K562 (cell line): ENCODE results near the gene TADA1. TPM values are rescaled to one million over a fixed set of nuclear protein-coding genes. Genes with fewer than 3 reads are reported as not detected.
A peak's percentile ranks its signal among the peaks of the same experiment; 100 is the strongest.

Experiments used
- ATF1 ChIP-seq, 2 experiments: fragments of 450-650 bp in 1 of 2; IDR thresholded peaks; 2 replicates each; pipeline ENCODE4 v1.6.1; 2016; ENCODE audit warnings: missing compliant biosample characterization in 1 of 2, missing genetic modification characterization in 1 of 2
- BCLAF1 ChIP-seq, 2 experiments: fragments of 450-650 bp in 1 of 2; IDR thresholded peaks; 2 replicates each; pipeline ENCODE4 v1.6.1; 2011 to 2017; ENCODE audit warnings: low read depth in 2 of 2, antibody characterized with exemption in 1 of 2, borderline replicate concordance in 1 of 2, low read length in 1 of 2, mild to moderate bottlenecking in 1 of 2, mixed read lengths in 1 of 2; ENCODE audit not compliant: control insufficient read depth in 1 of 2
- CREB1 ChIP-seq, 2 experiments: sonication (generic) in 1 of 2; formaldehyde crosslinking in 1 of 2; IDR thresholded peaks; 2 replicates each; pipeline versions ENCODE4 v1.6.1 to v1.8.0; 2012 to 2022; ENCODE audit warnings: inconsistent platforms in 1 of 2, mild to moderate bottlenecking in 1 of 2, missing genetic modification reagents in 1 of 2, moderate library complexity in 1 of 2
- E2F1 ChIP-seq: sonication (generic); formaldehyde crosslinking; IDR thresholded peaks from 2 replicates; pipeline ENCODE4 v1.8.1; 2023; ENCODE audit warnings: mild to moderate bottlenecking, missing genetic modification reagents, moderate library complexity
- GTF2E2 ChIP-seq: fragments of 200-800 bp; sonication (Bioruptor generic); IDR thresholded peaks from 2 replicates; pipeline ENCODE4 v1.6.1; 2016; ENCODE audit warnings: missing genetic modification characterization, missing compliant biosample characterization
- HDAC2 ChIP-seq: fragments of 450-650 bp; IDR thresholded peaks from 2 replicates; pipeline ENCODE4 v1.6.1; 2016; ENCODE audit warnings: mild to moderate bottlenecking
- HLTF ChIP-seq: fragments of 450-650 bp; IDR thresholded peaks from 2 replicates; pipeline ENCODE4 v1.6.1; 2016
- KDM5B ChIP-seq: fragments of 200-600 bp; sonication (generic); IDR thresholded peaks from 2 replicates; pipeline ENCODE4 v1.6.1; 2012; ENCODE audit warnings: low read depth, mild to moderate bottlenecking, moderate library complexity, low read length, control low read depth, inconsistent platforms; ENCODE audit not compliant: insufficient replicate concordance
- NFIC ChIP-seq: fragments of 450-650 bp; IDR thresholded peaks from 2 replicates; pipeline ENCODE4 v1.6.1; 2017; ENCODE audit warnings: mild to moderate bottlenecking, inconsistent platforms
- POLR3A ChIP-seq: IDR thresholded peaks from 2 replicates; pipeline ENCODE4 v1.6.1; 2011; ENCODE audit warnings: borderline replicate concordance, mild to moderate bottlenecking, moderate library complexity; ENCODE audit not compliant: insufficient read length, insufficient read depth; ENCODE audit errors: extremely low read depth
- PRDM10 ChIP-seq: fragments of 450-650 bp; IDR thresholded peaks from 2 replicates; pipeline ENCODE4 v1.6.1; 2018; ENCODE audit not compliant: partially characterized antibody
- SAFB ChIP-seq: fragments of 200-400 bp; formaldehyde crosslinking; IDR thresholded peaks from 2 replicates; pipeline ENCODE4 v1.6.1; 2017; ENCODE audit warnings: low read depth, low read length, borderline replicate concordance
- SIN3B ChIP-seq: fragments of 450-650 bp; IDR thresholded peaks from 2 replicates; pipeline ENCODE4 v1.6.1; 2017; ENCODE audit warnings: low read depth, mild to moderate bottlenecking, moderate library complexity
- ZNF586 ChIP-seq: fragments of 450-650 bp; formaldehyde crosslinking; conservative IDR thresholded peaks from 2 replicates; pipeline ENCODE4 v1.4.0; 2020; ENCODE audit warnings: mild to moderate bottlenecking, moderate library complexity
- ZNF740 ChIP-seq, 3 experiments: fragments of 200-800 bp in 1 of 3; sonication (Bioruptor generic) in 1 of 3; sonication (generic) in 1 of 3; formaldehyde crosslinking in 1 of 3; IDR thresholded peaks; 2 replicates each; pipeline versions ENCODE4 v1.6.1 to v1.8.0; 2016 to 2022; ENCODE audit warnings: mild to moderate bottlenecking in 2 of 3, missing compliant biosample characterization in 2 of 3, missing genetic modification characterization in 2 of 3, missing genetic modification reagents in 1 of 3
- polyA plus RNA-seq, 8 experiments: library from polyadenylated mRNA; depleted of rRNA in 4 of 8; stranded (reverse) in 5 of 8; unstranded in 3 of 8; fragments of >200 nt; fragmentation: Nextera tagmentation in 2 of 8; fragmentation: Illumina TruSeq in 1 of 8; extraction: Ambion mirVana in 2 of 8; extraction: Trizol in 1 of 8; gene quantifications; 2 replicates each; pipeline versions ENCODE4 v1.2.1 to v1.2.3, GENCODE V29; 2011 to 2014; ENCODE audit warnings: inconsistent platforms in 1 of 8, missing spikeins in 1 of 8
- total RNA-seq, 7 experiments: library from RNA; depleted of rRNA in 6 of 7; stranded (reverse); fragments of >200 nt in 6 of 7; fragmentation: Illumina TruSeq in 2 of 7; extraction: Trizol in 2 of 7; gene quantifications; 2 replicates each; pipeline versions ENCODE4 v1.2.1 to v1.2.3, GENCODE V29; 2011 to 2021; ENCODE audit warnings: low replicate concordance in 1 of 7

The TADA1 gene
- total and polyA plus RNA-seq, 9 of the 15 experiments (the other 6 are each of a cell fraction or from before 2014, with no cell fraction given) = 15.9 to 76.5 (median 28.7) TPM

GRCh38 chr1:166838766-166839599, 37.1 kb downstream of the TADA1 start, which contains the start of gene POGK (continued):
- no peak for TF ChIP-seq PRDM10
- TF ChIP-seq ATF1 (CRISPR knock-in tag; IDR thresholded peaks at IDR 0.05) = no peak
- peak; percentile 87 for TF ChIP-seq ATF1 (tag; IDR thresholded peaks at IDR 0.05)
- TF ChIP-seq BCLAF1 (IDR thresholded peaks at IDR 0.05; ENCODE audit: borderline replicate concordance in 1 of 2, control insufficient read depth in 1 of 2, low read depth in 2 of 2, low read length in 1 of 2) = peak in 1 of 2 experiments; percentile 35; a peak in 1 of 4 replicates
- TF ChIP-seq HLTF = peak; percentile 30; the same call in 1 of the 2 replicates
- TF ChIP-seq ZNF740 (CRISPR knock-in tag; IDR thresholded peaks at IDR 0.05) = 0 out of 2 replicates have a peak, but pooled peaks have one; percentile 42
- TF ChIP-seq ZNF740 (tag; IDR thresholded peaks at IDR 0.05) = no peak
- TF ChIP-seq NFIC = 0 out of 2 replicates have a peak, but pooled peaks have one; percentile 18
- peak; percentile 98 for TF ChIP-seq KDM5B
- TF ChIP-seq POLR3A = no peak
- 0 out of 2 replicates have a peak, but pooled peaks have one; percentile 50 for TF ChIP-seq HDAC2
- TF ChIP-seq SIN3B = 0 out of 2 replicates have a peak, but pooled peaks have one; percentile 41
- TF ChIP-seq GTF2E2 = no peak
- TF ChIP-seq ZNF586 (CRISPR knock-in tag) = 0 out of 2 replicates have a peak, but pooled peaks have one; percentile 37
- peak; percentile 67; the same call in 1 of the 2 replicates for TF ChIP-seq E2F1 (CRISPR knock-in tag)
- peak; percentile 60 for TF ChIP-seq CREB1 (IDR thresholded peaks at IDR 0.05)
- TF ChIP-seq CREB1 (CRISPR knock-in tag; IDR thresholded peaks at IDR 0.05) = no peak; the same call in 1 of the 2 replicates
- TF ChIP-seq SAFB = 0 out of 2 replicates have a peak, but pooled peaks have one; percentile 45
